Middle frontal gyrus (tissue), 1 donor: ENCODE results near the gene NOTCH3.

Experiments
- DNase-seq: peaks from one replicate; pipeline ENCODE4 v3.0.0-alpha.2; 2015; ENCODE audit warnings: low spot score; ENCODE audit errors: extremely low spot score

NOTCH3 gene

DNA sequence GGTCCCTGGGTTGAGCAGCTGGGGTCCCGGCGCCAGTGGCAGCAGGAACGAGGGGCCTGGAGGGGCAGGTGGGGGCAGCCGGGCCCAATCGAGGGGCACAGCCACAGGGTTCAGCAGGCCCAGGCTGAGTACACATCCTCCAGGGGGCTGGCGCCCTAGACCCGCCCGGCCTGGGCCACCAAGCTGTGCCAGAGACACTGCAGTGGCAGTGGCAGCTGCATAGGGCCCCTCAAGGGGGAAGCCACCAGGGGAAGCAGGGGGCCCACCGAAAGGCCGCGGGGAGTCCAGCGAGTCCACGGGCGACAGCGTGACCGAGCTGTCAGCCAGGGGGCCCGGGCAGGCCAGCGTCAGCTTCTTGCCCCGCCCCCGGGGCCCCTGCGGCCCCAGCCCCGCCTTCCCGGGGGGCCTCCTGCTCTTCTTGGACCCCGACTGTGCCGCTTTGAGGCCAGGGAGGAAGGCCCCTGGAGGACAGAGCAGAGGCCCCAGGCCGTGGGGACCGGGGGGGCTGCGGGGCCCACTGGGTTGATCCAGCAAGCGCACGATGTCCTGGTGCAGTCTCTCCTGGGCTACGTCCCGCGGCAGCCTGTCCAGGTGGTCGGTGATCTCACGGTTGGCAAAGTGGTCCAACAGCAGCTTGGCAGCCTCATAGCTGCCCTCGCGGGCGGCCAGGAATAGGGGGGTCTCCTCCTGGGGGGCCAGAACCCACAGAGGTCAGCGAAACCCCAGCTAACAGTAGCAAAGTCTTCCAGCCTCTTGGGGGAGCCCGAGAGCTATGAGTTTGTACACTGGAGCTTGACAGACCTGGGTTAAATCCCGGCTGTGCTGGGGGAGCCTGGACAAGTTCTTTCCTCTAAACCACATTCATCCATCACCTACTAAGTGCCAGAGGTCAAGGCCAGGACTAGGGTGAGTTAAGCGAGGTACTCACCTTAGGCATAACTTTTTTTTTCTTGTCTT lies 39.5 kb downstream of the NOTCH3 start:
- no peak for DNase-seq

DNA sequence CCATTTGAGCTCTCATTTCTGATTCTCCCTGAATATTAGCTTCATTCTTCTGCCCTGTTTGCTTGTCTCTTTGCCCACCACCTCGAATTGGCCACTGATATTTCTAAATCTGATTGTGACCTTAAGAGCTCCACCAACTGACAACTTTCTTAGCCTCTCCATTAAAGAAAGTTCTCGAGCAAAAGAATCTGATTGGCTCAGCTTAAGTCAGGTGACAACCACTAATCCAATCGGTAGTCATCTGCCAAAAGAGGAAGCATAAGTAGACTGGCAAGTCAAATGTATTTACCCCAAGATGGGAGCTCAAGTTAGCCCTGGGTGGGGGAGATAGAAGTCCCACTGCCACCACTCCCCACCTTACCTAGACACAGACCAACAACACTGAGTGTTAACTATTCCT lies 41.5 kb downstream of the NOTCH3 start:
- DNase-seq: no peak

DNA sequence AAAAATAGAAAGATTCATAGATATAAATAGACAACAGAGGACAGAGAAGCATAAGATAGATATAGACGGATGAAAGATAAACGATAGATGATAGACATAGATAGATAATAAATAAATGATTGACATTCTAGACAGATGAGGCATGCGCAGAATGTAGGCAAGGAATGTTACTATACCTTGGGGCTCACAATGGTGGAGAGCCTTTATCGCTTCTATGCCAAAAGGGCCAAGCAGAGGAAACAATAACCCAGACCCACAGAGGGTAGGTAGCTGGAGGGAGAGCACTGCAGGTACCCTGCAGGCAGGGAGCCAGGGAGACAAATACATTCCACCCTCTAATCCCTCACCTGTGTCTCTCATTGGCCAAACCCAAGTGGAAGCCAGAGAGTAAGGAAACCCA lies 44.4 kb downstream of the NOTCH3 start:
- no peak for DNase-seq

DNA sequence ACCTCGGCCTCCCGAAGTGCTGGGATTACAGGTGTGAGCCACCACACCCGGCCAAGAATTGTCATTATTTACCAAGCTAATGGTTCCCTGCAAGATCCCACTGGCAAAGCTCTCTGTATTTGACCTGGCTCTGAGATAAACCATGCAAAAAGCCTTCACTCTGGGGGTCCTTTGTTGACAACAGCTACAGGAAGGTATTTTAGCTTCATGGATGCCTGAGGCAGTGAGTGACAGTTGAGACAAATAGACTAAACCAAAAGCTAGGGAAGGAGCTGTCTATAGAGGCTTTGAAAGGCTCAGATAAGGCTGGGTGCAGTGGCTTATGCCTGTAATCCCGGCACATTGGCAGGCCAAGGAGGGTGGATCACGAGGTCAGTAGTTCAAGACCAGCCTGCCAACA lies 45.5 kb downstream of the NOTCH3 start:
- DNase-seq: no peak

DNA sequence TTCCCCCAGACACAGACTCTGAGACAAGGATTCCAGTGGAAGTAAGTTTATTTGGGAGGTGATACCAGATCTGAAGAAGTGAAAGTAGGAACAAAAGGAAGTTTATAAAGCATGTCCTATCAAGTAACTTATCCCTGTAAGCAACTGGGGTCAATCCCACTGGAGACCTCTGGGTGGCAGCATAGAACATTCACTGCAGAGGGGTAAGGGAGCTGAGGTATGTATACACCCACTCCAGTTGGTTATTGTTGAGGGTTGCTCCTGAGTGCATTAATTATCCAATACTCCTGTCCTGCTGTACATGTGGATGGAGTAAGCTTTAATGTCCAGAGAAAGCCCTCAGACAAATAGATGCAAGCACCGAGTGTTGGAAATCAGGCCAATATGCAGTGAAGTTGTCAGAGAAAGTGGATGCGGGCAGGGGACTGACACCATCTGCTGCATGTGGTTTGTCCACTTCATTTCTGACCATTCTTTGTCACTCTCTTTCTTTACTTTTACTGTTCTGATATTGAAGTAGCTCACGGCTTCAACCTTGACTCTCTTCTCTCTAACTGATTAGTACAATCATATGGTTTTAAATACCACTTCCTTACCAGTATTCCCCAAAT lies 46.7 kb downstream of the NOTCH3 start:
- DNase-seq: no peak

DNA sequence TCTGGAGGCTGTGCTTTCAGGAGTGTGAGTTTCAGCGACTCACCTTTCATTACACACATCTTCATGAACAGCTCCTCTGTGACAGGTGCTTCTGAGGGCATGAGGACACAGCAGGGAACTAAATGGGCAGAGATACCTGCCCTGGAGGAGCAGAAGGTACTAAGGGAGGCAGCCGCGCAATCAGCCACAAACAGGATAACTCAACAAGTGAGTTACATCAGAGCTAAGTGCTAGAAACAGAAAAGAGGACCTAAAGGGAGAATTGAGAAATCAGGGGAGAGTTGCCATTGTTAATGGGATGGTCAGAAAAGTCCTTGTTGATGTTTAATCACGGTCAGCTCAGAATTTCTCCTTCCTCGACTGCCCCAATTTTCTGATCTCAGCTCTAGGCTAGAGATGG lies 51.1 kb downstream of the NOTCH3 start:
- no peak for DNase-seq

DNA sequence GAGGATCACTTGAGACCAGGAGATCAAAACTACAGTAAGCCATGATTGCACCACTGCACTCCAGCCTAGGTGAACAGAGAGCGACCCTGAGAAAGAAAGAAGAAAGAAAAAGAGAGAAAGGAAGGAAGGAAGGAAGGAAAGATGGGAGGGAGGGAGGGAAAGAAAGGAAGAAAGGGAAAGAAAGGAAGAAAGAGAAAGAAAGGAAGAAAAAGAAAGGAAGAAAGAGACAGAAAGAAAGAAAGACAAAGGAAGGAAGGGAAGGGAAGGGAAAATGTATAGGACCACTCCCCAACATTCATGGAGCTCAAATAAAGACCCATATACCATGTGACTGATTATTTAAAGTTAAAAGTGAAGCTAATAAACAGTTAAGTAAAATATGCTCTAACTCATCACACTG lies 53.7 kb downstream of the NOTCH3 start:
- DNase-seq: no peak

DNA sequence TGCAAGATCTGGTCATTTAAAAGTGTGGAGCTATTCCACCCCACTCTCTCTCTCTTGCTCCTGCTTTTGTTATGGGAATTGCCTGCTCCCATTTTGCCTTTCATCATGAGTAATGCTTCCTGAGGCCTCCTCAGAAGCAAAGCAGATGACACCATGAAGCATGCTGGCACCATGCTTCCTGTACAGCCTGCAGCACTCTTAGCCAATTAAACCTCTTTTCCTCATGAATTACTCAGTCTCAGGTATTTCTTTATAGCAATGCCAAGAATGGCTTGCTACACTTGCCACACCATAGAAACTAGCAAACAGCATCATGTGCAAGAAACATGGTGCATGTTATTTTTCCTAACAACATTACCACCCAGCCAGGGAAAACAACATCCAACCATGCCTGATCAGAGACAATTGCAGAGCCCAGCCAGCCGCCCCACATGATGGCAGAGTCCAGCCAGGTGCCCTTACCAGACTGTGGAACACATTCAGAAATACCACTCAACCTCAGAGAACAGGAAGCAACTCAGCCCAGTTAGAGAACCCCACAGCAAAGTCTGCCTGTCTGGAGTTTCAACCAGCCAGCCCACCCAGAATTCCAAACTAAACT lies 56.6 kb downstream of the NOTCH3 start:
- DNase-seq: no peak

DNA sequence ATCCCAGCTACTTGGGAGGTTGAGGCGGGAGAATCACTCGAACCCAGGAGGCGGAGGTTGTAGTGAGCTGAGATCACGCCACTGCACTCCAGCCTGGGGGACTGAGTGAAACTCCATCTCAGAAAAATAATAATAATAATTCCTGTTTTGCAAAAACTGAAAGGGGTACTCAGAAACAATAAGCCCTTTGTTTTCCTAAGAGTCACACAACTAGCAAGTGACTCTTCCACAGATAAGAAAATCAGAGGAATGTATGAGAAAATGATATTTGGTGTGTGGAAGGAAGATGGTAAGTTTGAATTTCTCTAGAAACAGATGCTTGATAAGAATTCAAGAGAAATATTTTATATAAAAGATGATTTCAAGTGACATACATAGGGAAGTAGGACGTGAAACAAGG lies 58.5 kb downstream of the NOTCH3 start:
- no peak for DNase-seq

DNA sequence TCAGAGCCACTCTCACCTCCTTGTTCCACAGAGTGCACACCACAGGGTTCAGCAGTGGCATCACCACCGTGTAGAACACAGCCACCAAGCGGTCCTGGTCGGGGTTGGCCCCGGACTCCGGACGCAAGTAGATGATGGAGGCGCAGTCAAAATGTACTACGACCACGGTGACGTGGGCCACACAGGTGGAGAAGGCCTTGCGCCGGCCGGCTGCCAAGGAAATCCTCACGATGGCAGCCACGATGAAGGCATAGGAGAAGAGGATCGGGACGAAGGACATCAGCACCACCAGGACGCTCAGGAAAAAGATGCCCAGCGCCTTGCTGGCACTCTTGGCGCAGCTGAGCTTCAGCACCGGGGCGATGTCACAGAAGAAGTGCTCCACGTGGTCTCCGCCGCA lies 59.7 kb downstream of the NOTCH3 start:
- DNase-seq: no peak

DNA sequence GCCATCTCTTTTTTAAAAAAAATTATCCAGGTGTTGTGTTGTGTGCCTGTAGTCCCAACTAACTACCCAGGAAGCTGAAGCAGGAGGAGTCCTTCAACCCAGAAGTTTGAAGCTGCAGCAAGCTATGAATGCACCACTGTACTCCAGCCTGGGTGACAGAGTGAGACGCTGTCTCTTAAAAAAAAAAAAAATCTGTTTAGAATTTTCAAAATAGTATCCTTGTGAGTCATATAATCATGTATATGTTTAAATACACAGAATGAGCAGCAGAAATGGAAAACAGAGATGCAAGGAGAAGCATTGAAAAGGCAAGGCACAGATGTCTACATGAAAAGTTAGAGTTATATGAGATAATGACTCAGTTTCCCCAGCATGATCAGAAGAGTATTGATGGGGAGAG lies 62.4 kb downstream of the NOTCH3 start:
- no peak for DNase-seq

DNA sequence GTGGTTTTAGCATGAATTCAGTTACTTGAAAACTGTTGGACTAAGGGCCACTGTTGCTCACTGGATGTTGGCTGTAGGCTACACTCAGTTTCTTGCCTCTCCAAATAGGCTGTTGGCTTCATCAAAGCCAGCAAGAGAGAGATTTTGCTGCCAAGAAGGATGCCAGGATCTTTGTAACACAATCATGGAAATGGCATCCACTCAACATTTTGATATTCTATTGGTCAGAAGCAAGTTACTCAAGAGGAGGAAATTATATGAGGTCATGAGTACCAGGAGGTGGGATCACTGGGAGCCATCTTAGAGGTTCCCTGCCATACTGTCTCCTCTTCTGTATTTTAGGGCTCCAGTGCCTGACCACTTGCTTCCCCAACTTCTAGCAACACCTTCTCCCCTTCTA lies 63.0 kb downstream of the NOTCH3 start:
- DNase-seq: no peak

DNA sequence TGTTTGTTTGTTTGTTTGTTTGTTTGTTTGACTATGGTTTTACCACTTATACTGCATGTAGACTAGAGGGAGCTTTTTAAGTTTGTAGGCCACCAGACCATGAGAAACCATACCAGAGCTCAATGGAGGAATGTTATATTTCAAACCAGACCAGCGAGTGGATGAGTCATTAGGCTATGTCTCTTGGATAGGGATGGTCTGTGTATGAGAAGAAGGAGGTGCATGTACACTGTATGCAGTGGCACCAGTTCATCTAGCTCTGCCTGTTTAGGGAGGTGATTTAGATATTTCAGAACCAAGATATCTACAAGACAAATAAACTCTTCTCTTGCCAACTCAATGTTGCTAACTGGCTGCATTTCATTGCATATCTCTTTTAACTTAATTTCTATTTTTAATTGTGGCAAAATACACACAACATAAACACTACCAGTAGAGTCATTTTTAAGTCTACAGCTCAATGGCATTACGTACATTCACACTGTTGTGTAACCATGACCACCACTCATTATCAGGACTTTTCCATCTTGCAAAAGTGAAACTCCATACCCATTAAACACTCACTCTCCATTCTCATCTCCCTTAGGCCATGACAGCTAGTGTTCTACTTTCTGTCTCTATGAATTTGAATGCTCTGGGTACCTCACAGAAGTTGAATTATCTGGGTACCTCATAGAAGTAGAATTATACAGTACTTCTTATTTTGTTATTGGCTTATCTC lies 64.4 kb downstream of the NOTCH3 start:
- no peak for DNase-seq

DNA sequence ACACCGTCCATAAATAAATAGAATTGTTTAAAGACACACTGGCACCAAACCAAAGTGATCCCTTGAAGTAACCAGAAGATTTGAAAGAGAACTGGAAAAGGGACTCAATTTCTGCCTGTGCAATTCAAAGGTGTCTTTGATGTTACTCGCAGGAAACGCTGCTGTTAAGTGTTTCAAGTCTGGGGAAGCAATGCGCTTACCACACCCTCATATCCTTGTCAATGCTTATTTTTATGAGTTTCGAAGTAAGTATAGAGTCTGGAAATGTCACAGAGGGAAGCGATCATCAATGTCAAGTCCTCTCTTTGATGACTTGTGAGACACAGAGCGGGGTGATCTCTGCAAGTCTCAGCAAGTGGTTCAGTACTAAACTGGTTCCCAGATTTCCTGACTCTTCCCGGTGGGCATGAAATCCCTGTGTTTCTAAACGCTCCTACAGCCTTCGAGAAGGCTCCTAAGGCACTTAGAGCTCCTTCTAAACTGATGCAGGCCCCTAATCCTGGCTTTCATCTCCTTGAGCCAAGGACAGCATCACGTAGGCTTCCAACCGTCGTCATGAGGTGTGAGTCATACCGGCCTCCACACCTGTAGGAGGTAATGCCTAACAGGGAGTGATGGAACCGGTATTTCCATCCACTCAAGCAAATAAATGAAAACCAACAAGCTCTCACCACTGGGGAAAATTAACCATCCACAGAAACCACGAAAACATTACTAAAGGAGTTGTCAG lies 70.8 kb downstream of the NOTCH3 start:
- DNase-seq: no peak

DNA sequence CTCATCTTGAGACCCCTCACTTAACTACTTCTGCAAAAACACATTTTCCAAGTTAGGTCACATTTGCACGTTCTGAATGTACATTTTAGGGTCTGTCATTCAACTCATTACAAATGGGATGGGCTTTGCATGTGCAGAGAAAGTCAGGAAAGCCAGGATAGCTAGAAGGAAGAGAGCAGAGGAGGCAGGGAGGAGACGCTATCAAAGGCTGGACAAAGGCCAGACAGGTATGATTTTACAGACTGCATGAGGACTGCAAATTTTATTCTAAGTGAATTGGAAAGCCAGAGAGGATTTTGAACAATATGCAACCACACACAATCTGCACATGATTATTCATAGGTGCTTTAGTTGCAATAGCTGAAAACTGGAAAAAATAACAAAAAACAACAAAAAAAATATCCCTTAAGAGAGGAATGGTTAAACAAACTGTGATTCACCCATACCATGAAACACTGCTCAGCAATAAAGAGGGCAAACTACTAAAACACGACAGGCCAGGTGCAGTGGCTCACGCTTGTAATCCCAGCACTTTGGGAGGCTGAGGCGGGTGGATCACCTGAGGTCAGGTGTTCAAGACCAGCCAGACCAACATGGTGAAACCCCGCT lies 72.5 kb downstream of the NOTCH3 start:
- DNase-seq: no peak

DNA sequence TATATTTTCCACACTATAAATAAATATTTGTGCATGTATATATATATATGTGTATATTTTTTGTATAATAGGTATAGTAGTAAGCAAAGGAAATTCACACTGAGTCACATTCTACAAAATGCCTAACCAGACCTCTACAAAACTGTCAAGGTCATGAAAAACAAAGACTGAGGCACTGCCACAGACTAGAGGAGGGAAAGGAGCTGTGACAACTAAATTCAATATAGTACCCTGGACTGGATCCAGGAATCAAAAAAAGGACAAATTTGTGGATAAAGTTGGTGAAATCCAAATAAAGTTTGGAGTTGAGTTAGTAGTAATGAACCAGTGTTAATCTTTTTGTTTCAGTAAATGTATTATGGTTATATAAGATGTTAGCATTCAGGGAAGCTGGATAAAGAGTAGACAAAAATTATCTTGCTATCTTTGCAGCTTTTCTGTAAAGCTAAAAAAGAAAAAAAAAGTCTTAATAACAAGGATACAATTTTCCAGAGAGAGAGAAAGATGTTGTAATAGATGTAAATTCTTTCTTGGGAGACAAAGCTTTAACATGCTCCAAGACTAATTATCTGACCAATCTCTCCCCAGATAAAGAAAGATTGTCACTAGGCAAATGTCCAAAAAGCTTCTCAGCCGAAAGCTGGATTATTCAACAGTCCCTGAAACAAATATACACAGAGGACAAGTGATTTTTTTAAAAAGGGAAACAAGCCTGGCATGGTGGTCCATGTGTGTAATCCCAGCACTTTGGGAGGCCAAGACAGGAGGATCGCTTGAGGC lies 74.5 kb downstream of the NOTCH3 start:
- DNase-seq: no peak

DNA sequence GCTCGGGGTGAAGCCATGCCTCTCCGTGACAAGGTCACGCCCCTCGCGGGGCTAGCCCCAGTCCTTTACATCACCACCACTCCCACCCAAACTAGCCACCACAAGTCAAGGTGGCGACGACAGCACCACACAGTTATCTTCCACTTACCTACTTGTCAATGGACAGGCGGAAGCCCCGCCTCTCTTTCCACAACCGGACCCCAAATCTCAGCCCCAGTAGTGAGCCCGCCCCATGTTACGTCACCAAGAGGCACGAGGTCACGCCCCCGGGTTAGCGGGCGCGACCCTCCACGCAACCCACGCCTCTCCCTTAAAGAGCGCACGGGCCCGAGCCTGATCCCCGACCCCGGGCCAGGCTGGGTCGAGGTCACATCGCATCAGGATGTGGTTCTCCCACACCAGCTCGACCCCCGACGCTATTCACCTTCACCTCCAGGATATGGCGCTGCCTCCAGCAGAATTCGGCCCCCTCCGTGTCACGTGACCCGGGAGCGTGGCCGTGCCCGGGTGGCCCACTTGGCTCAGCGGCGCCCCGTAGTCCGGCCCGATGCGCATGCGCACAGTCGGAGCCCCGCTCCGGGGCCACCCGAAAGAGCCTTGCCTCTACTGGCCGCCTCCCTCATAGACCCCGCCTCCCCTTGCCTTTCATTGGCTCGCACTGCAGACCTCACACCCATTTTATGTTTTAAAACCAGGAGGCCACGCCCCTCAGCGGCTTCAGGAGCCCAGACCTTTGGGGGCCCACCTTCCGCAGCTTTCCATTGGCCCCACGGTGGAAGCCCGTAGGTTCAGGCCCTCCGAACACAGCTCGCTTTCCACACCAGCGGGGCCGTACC lies 75.3 kb downstream of the NOTCH3 start:
- peak; percentile 93 for DNase-seq

DNA sequence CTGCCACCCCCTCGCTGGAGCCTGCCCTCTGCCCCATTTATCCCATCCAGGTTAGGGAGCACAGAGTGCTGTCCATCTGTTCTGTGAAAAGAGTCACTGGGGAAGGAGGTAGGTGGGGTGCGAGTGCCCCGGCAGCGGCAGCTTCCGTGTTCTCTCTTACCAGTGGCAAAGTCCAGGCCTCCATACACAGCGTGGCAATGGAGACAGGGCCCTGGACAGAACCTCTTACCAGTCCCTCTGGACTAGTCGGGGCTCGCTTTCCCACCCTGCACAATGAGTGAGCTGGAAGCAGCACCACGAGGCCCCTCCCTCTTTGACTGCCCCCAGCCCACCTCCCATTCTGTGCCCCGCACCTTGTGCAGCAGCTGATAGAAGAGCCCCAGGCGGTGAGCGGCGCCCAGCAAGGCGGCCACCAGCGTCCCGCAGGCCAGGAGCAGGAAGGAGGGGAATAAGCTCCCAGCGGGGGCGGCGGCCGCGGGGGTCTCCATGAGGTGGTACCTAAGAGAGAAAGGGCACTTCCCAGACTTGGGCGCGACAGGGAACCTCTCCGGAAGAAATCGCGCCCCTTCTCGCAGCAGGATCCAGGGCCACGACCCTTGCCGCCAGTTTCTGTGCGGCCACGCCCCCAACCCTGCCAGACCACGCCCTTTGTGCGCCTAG lies 76.1 kb downstream of the NOTCH3 start:
- no peak for DNase-seq

DNA sequence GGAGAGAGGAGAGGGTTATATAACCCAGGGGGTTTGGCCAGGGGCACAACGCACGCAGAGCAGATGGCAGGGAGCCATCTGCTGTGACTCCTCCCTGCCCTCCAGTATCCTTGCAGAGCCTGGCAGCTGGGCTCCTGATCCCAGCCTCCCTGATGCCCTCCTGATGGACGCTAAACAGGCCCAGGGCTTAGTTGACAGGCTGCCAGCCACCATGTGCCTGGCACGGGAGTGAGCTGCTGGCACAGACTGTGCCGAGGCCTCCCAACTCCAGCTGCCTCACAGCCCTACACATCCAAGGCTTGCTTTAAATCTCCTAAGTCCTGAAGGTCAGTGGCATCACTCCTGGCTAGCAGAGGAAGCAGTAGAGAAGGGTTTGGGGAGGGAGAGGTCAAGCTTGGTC lies 76.9 kb downstream of the NOTCH3 start:
- DNase-seq: peak; percentile 7
